ENCODE measurements around the gene TXNIP. TPM values are rescaled to one million over a fixed set of nuclear protein-coding genes. Genes with fewer than 3 reads are reported as not detected.

Gene TXNIP
- total RNA-seq, 1 donor from 2014 or later, result 157 TPM

- no peak for TF ChIP-seq EZH2 (IDR thresholded peaks at IDR 0.05; ENCODE audit: insufficient read depth, low read length)
- TF ChIP-seq, protein P1, sequence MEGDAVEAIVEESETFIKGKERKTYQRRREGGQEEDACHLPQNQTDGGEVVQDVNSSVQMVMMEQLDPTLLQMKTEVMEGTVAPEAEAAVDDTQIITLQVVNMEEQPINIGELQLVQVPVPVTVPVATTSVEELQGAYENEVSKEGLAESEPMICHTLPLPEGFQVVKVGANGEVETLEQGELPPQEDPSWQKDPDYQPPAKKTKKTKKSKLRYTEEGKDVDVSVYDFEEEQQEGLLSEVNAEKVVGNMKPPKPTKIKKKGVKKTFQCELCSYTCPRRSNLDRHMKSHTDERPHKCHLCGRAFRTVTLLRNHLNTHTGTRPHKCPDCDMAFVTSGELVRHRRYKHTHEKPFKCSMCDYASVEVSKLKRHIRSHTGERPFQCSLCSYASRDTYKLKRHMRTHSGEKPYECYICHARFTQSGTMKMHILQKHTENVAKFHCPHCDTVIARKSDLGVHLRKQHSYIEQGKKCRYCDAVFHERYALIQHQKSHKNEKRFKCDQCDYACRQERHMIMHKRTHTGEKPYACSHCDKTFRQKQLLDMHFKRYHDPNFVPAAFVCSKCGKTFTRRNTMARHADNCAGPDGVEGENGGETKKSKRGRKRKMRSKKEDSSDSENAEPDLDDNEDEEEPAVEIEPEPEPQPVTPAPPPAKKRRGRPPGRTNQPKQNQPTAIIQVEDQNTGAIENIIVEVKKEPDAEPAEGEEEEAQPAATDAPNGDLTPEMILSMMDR (IDR thresholded peaks at IDR 0.05; ENCODE audit: insufficient read depth, low read depth, low read length), result peak; percentile 84
- Mint-ChIP-seq H3K4me3 (ENCODE audit: unreplicated experiment) (no peak overlapping the region), H3K36me3 (ENCODE audit: low read depth, unreplicated experiment) (peaks cover 3% of the 10 kb centered on the region), H3K4me1 (ENCODE audit: low read depth, unreplicated experiment) (peaks cover 3% of the 10 kb centered on the region), H3K27me3 (ENCODE audit: low read depth, unreplicated experiment) (peaks cover 6% of the 10 kb centered on the region), H3K27ac (ENCODE audit: unreplicated experiment) (no peak overlapping the region), H3K9me3 (ENCODE audit: unreplicated experiment) (no peaks in the 10 kb centered on the region)
- no peaks in the 10 kb centered on the region for H4K20me1 ChIP-seq (ENCODE audit: insufficient read depth, low read length)
- H3K27ac ChIP-seq (ENCODE audit: low read depth, low read length), result no peak overlapping the region
- H3K9me3 ChIP-seq (ENCODE audit: insufficient read depth, low read depth, low read length), result no peaks in the 10 kb centered on the region
- H3K4me2 ChIP-seq (ENCODE audit: low read length), result peak overlapping the region; percentile 34
- H3K36me3 ChIP-seq (ENCODE audit: insufficient read depth, low read length), result no peaks in the 10 kb centered on the region
- no peaks in the 10 kb centered on the region for H3K79me2 ChIP-seq (ENCODE audit: insufficient read depth, low read length)
- peak; percentile 81 for DNase-seq (ENCODE audit: low read depth)
- peak; percentile 72 for FAIRE-seq
- H3K27me3 ChIP-seq (ENCODE audit: insufficient read depth, low read length), result no peaks in the 10 kb centered on the region
- H3K9ac ChIP-seq (ENCODE audit: low read length), result no peak overlapping the region
- no peak overlapping the region for H2AFZ ChIP-seq (ENCODE audit: low read depth, low read length)
- no peak overlapping the region for H3K4me3 ChIP-seq (ENCODE audit: insufficient read depth, low read depth, low read length)
- H3K4me1 ChIP-seq (ENCODE audit: insufficient read depth, low read length), result no peaks in the 10 kb centered on the region
These were observed 16.6 kb upstream of the TXNIP start for GRCh38 chr1:146012703-146013558.

- H3K9me3 ChIP-seq (ENCODE audit: insufficient read depth, low read depth, low read length), result no peaks in the 10 kb centered on the region
- H2AFZ ChIP-seq (ENCODE audit: low read depth, low read length), result no peak overlapping the region
- H3K4me3 ChIP-seq (ENCODE audit: insufficient read depth, low read depth, low read length), result no peak overlapping the region
- H3K27ac Mint-ChIP-seq (ENCODE audit: unreplicated experiment), result no peak overlapping the region
- H3K36me3 ChIP-seq (ENCODE audit: insufficient read depth, low read length), result no peaks in the 10 kb centered on the region
- H3K27ac ChIP-seq (ENCODE audit: low read depth, low read length), result no peak overlapping the region
- no peak for TF ChIP-seq EZH2 (IDR thresholded peaks at IDR 0.05; ENCODE audit: insufficient read depth, low read length)
- FAIRE-seq, result no peak
- no peaks in the 10 kb centered on the region for H3K27me3 Mint-ChIP-seq (ENCODE audit: low read depth, unreplicated experiment)
- H3K4me1 Mint-ChIP-seq (ENCODE audit: low read depth, unreplicated experiment), result peaks cover 4% of the 10 kb centered on the region
- no peaks in the 10 kb centered on the region for H3K27me3 ChIP-seq (ENCODE audit: insufficient read depth, low read length)
- no peak overlapping the region for H3K9ac ChIP-seq (ENCODE audit: low read length)
- H3K4me3 Mint-ChIP-seq (ENCODE audit: unreplicated experiment), result no peak overlapping the region
- H3K79me2 ChIP-seq (ENCODE audit: insufficient read depth, low read length), result no peaks in the 10 kb centered on the region
- H3K9me3 Mint-ChIP-seq (ENCODE audit: unreplicated experiment), result no peaks in the 10 kb centered on the region
- no peaks in the 10 kb centered on the region for H4K20me1 ChIP-seq (ENCODE audit: insufficient read depth, low read length)
- H3K4me2 ChIP-seq (ENCODE audit: low read length), result no peak overlapping the region
- peaks cover 2% of the 10 kb centered on the region for H3K4me1 ChIP-seq (ENCODE audit: insufficient read depth, low read length)
- no peaks in the 10 kb centered on the region for H3K36me3 Mint-ChIP-seq (ENCODE audit: low read depth, unreplicated experiment)
- DNase-seq (ENCODE audit: low read depth), result no peak
These were observed 13.9 kb upstream of the TXNIP start for GRCh38 chr1:146010126-146010738.

GRCh38 chr1:146007489-146008133 lies 11.2 kb upstream of the TXNIP start:
- H3K4me3 ChIP-seq (ENCODE audit: insufficient read depth, low read depth, low read length), result no peak overlapping the region
- Mint-ChIP-seq H3K4me3 (ENCODE audit: unreplicated experiment) (no peak overlapping the region), H3K4me1 (ENCODE audit: low read depth, unreplicated experiment) (peaks cover 1% of the 10 kb centered on the region), H3K36me3 (ENCODE audit: low read depth, unreplicated experiment) (no peaks in the 10 kb centered on the region), H3K27ac (ENCODE audit: unreplicated experiment) (no peak overlapping the region), H3K27me3 (ENCODE audit: low read depth, unreplicated experiment) (no peaks in the 10 kb centered on the region), H3K9me3 (ENCODE audit: unreplicated experiment) (no peaks in the 10 kb centered on the region)
- H3K27me3 ChIP-seq (ENCODE audit: insufficient read depth, low read length), result no peaks in the 10 kb centered on the region
- H3K79me2 ChIP-seq (ENCODE audit: insufficient read depth, low read length), result no peaks in the 10 kb centered on the region
- H4K20me1 ChIP-seq (ENCODE audit: insufficient read depth, low read length), result no peaks in the 10 kb centered on the region
- H3K27ac ChIP-seq (ENCODE audit: low read depth, low read length), result no peak overlapping the region
- no peak overlapping the region for H2AFZ ChIP-seq (ENCODE audit: low read depth, low read length)
- no peak overlapping the region for H3K4me2 ChIP-seq (ENCODE audit: low read length)
- no peaks in the 10 kb centered on the region for H3K9me3 ChIP-seq (ENCODE audit: insufficient read depth, low read depth, low read length)
- H3K9ac ChIP-seq (ENCODE audit: low read length), result no peak overlapping the region
- no peak for FAIRE-seq
- TF ChIP-seq, protein P1 (IDR thresholded peaks at IDR 0.05; ENCODE audit: insufficient read depth, low read depth, low read length), result no peak
- TF ChIP-seq EZH2 (IDR thresholded peaks at IDR 0.05; ENCODE audit: insufficient read depth, low read length), result no peak
- DNase-seq (ENCODE audit: low read depth), result no peak
- no peaks in the 10 kb centered on the region for H3K36me3 ChIP-seq (ENCODE audit: insufficient read depth, low read length)
- H3K4me1 ChIP-seq (ENCODE audit: insufficient read depth, low read length), result peaks cover 2% of the 10 kb centered on the region

Measured in astrocyte (in vitro differentiated cells and primary cell).